Measurements from ENCODE around the gene NAA80.
A peak's percentile ranks its signal among the peaks of the same experiment; 100 is the strongest.

Gene NAA80

GRCh38 chr3:50330330-50330729 lies 31.1 kb upstream of the NAA80 start:
- no peak for DNase-seq (ENCODE audit: low read depth in 1 of 2, low spot score in 1 of 2)

GRCh38 chr3:50327943-50328691 lies 28.9 kb upstream of the NAA80 start, which contains the start of gene TUSC2:
Gene TUSC2, minus strand, starts transcription at chr3:50328223. Its CDS starts 124 bp downstream, at chr3:50328099.
- DNase-seq (ENCODE audit: low read depth in 1 of 2, low spot score in 1 of 2), result peak; percentile 90

- DNase-seq (ENCODE audit: low read depth in 1 of 2, low spot score in 1 of 2), result no peak
These were observed 27.9 kb upstream of the NAA80 start for GRCh38 chr3:50327129-50327528.

GRCh38 chr3:50326182-50326541 lies 27.0 kb upstream of the NAA80 start:
- DNase-seq (ENCODE audit: low read depth in 1 of 2, low spot score in 1 of 2), result no peak

GRCh38 chr3:50325497-50326181 lies 26.4 kb upstream of the NAA80 start:
- DNase-seq (ENCODE audit: low read depth in 1 of 2, low spot score in 1 of 2), result no peak

GRCh38 chr3:50325113-50325480 lies 25.9 kb upstream of the NAA80 start:
- no peak for DNase-seq (ENCODE audit: low read depth in 1 of 2, low spot score in 1 of 2)

GRCh38 chr3:50324351-50325112 lies 25.3 kb upstream of the NAA80 start:
- DNase-seq (ENCODE audit: low read depth in 1 of 2, low spot score in 1 of 2), result peak in 1 of 2 donors; percentile 32

- no peak for DNase-seq (ENCODE audit: low read depth in 1 of 2, low spot score in 1 of 2)
These were observed 24.5 kb upstream of the NAA80 start for GRCh38 chr3:50323614-50324199.

GRCh38 chr3:50323092-50323600 lies 23.9 kb upstream of the NAA80 start:
- no peak for DNase-seq (ENCODE audit: low read depth in 1 of 2, low spot score in 1 of 2)

- no peak for DNase-seq (ENCODE audit: low read depth in 1 of 2, low spot score in 1 of 2)
These were observed 23.3 kb upstream of the NAA80 start, which contains the start of gene HYAL2 for GRCh38 chr3:50322386-50323091. Gene HYAL2, minus strand, starts transcription at chr3:50322745. Its CDS starts 2,256 bp downstream, at chr3:50320489.

- no peak for DNase-seq (ENCODE audit: low read depth in 1 of 2, low spot score in 1 of 2)
These were observed 22.8 kb upstream of the NAA80 start for GRCh38 chr3:50322115-50322385.

- DNase-seq (ENCODE audit: low read depth in 1 of 2, low spot score in 1 of 2), result peak; percentile 59 to 71
These were observed 22.3 kb upstream of the NAA80 start for GRCh38 chr3:50321336-50322114.

GRCh38 chr3:50320853-50321335 lies 21.7 kb upstream of the NAA80 start:
- peak in 1 of 2 donors; percentile 47 for DNase-seq (ENCODE audit: low read depth in 1 of 2, low spot score in 1 of 2)

GRCh38 chr3:50319894-50320625 lies 20.9 kb upstream of the NAA80 start:
- DNase-seq (ENCODE audit: low read depth in 1 of 2, low spot score in 1 of 2), result no peak

- no peak for DNase-seq (ENCODE audit: low read depth in 1 of 2, low spot score in 1 of 2)
These were observed 20.1 kb upstream of the NAA80 start for GRCh38 chr3:50319181-50319893.

- DNase-seq (ENCODE audit: low read depth in 1 of 2, low spot score in 1 of 2), result no peak
These were observed 19.4 kb upstream of the NAA80 start for GRCh38 chr3:50318615-50319014.

GRCh38 chr3:50318163-50318562 lies 19.0 kb upstream of the NAA80 start:
- DNase-seq (ENCODE audit: low read depth in 1 of 2, low spot score in 1 of 2), result no peak

- no peak for DNase-seq (ENCODE audit: low read depth in 1 of 2, low spot score in 1 of 2)
These were observed 18.1 kb upstream of the NAA80 start for GRCh38 chr3:50317300-50317699.

Data from activated T-helper 1 cell treated with anti-CD3 and anti-CD28 coated beads, Interleukin-2, amount 50 U/mL, for 16 hours (primary cell).